ENCODE data around the gene KDM1A. TPM values are rescaled to one million over a fixed set of nuclear protein-coding genes. Genes with fewer than 3 reads are reported as not detected.

Gene KDM1A
- total and polyA plus RNA-seq, 2 of the 13 experiments (the other 11 are each of a cell fraction or from before 2014, with no cell fraction given): 81.3 to 173 TPM

GRCh38 chr1:23116216-23116836 is 97.1 kb downstream of the KDM1A start (continued):
- TF ChIP-seq, protein P1, sequence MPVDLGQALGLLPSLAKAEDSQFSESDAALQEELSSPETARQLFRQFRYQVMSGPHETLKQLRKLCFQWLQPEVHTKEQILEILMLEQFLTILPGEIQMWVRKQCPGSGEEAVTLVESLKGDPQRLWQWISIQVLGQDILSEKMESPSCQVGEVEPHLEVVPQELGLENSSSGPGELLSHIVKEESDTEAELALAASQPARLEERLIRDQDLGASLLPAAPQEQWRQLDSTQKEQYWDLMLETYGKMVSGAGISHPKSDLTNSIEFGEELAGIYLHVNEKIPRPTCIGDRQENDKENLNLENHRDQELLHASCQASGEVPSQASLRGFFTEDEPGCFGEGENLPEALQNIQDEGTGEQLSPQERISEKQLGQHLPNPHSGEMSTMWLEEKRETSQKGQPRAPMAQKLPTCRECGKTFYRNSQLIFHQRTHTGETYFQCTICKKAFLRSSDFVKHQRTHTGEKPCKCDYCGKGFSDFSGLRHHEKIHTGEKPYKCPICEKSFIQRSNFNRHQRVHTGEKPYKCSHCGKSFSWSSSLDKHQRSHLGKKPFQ (CRISPR knock-in tag; IDR thresholded peaks at IDR 0.05; ENCODE audit: insufficient replicate concordance): no peak
- no peak for TF ChIP-seq PTBP1 (IDR thresholded peaks at IDR 0.05; ENCODE audit: low read depth, low read length, poor library complexity, severe bottlenecking)
- no peak for TF ChIP-seq CREB1 (IDR thresholded peaks at IDR 0.05)
- no peak for TF ChIP-seq CREB1 (CRISPR knock-in tag; IDR thresholded peaks at IDR 0.05)
- TF ChIP-seq HIVEP1 (CRISPR knock-in tag; IDR thresholded peaks at IDR 0.05): no peak
- no peak for TF ChIP-seq ZBTB20 (CRISPR knock-in tag; IDR thresholded peaks at IDR 0.05; ENCODE audit: borderline replicate concordance, low read depth)
- 0 out of 2 replicates have a peak, but pooled peaks have one; percentile 16 for TF ChIP-seq SOX5 (CRISPR knock-in tag; IDR thresholded peaks at IDR 0.05; ENCODE audit: borderline replicate concordance)
- no peak for TF ChIP-seq MTF1 (CRISPR knock-in tag; IDR thresholded peaks at IDR 0.05)
- TF ChIP-seq TAF15 (IDR thresholded peaks at IDR 0.05; ENCODE audit: low read depth, low read length, poor library complexity, severe bottlenecking): no peak
- TF ChIP-seq ZNF225 (CRISPR knock-in tag; IDR thresholded peaks at IDR 0.05): no peak
- no peak for TF ChIP-seq ZNF510 (CRISPR knock-in tag; IDR thresholded peaks at IDR 0.05; ENCODE audit: low read depth)
- TF ChIP-seq HNF4A (CRISPR knock-in tag; IDR thresholded peaks at IDR 0.05): peak; percentile 18; the same call in 1 of the 2 replicates
- no peak for TF ChIP-seq ZMAT5 (CRISPR knock-in tag; IDR thresholded peaks at IDR 0.05; ENCODE audit: borderline replicate concordance, low read depth)
- no peak for TF ChIP-seq ZNF549 (CRISPR knock-in tag; IDR thresholded peaks at IDR 0.05)
- peak; percentile 20; the same call in 1 of the 2 replicates for TF ChIP-seq ZMYM3 (CRISPR knock-in tag; IDR thresholded peaks at IDR 0.05)
- TF ChIP-seq MYNN (CRISPR knock-in tag; IDR thresholded peaks at IDR 0.05; ENCODE audit: low read depth): no peak
- TF ChIP-seq ZNF776 (CRISPR knock-in tag; IDR thresholded peaks at IDR 0.05): no peak
- TF ChIP-seq ZNF775 (CRISPR knock-in tag; IDR thresholded peaks at IDR 0.05; ENCODE audit: borderline replicate concordance): no peak
- TF ChIP-seq ISL2 (CRISPR knock-in tag; IDR thresholded peaks at IDR 0.05): no peak
- TF ChIP-seq AFF4 (CRISPR knock-in tag; IDR thresholded peaks at IDR 0.05): no peak
- no peak for TF ChIP-seq ZNF274 (CRISPR knock-in tag; IDR thresholded peaks at IDR 0.05)
- TF ChIP-seq, protein P2, sequence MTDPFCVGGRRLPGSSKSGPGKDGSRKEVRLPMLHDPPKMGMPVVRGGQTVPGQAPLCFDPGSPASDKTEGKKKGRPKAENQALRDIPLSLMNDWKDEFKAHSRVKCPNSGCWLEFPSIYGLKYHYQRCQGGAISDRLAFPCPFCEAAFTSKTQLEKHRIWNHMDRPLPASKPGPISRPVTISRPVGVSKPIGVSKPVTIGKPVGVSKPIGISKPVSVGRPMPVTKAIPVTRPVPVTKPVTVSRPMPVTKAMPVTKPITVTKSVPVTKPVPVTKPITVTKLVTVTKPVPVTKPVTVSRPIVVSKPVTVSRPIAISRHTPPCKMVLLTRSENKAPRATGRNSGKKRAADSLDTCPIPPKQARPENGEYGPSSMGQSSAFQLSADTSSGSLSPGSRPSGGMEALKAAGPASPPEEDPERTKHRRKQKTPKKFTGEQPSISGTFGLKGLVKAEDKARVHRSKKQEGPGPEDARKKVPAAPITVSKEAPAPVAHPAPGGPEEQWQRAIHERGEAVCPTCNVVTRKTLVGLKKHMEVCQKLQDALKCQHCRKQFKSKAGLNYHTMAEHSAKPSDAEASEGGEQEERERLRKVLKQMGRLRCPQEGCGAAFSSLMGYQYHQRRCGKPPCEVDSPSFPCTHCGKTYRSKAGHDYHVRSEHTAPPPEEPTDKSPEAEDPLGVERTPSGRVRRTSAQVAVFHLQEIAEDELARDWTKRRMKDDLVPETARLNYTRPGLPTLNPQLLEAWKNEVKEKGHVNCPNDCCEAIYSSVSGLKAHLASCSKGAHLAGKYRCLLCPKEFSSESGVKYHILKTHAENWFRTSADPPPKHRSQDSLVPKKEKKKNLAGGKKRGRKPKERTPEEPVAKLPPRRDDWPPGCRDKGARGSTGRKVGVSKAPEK (CRISPR knock-in tag; IDR thresholded peaks at IDR 0.05; ENCODE audit: borderline replicate concordance): no peak
- no peak for TF ChIP-seq ZNF430 (CRISPR knock-in tag; IDR thresholded peaks at IDR 0.05)

Data from HepG2 (cell line).